ENCODE measurements around the gene CIP2A. TPM values are rescaled to one million over a fixed set of nuclear protein-coding genes. Genes with fewer than 3 reads are reported as not detected.
A peak's percentile ranks its signal among the peaks of the same experiment; 100 is the strongest.

The CIP2A gene
- total and polyA plus RNA-seq, 2 of the 8 experiments (the other 6 are each of a cell fraction or from before 2014, with no cell fraction given) = 11.9 to 38.0 TPM

DNA sequence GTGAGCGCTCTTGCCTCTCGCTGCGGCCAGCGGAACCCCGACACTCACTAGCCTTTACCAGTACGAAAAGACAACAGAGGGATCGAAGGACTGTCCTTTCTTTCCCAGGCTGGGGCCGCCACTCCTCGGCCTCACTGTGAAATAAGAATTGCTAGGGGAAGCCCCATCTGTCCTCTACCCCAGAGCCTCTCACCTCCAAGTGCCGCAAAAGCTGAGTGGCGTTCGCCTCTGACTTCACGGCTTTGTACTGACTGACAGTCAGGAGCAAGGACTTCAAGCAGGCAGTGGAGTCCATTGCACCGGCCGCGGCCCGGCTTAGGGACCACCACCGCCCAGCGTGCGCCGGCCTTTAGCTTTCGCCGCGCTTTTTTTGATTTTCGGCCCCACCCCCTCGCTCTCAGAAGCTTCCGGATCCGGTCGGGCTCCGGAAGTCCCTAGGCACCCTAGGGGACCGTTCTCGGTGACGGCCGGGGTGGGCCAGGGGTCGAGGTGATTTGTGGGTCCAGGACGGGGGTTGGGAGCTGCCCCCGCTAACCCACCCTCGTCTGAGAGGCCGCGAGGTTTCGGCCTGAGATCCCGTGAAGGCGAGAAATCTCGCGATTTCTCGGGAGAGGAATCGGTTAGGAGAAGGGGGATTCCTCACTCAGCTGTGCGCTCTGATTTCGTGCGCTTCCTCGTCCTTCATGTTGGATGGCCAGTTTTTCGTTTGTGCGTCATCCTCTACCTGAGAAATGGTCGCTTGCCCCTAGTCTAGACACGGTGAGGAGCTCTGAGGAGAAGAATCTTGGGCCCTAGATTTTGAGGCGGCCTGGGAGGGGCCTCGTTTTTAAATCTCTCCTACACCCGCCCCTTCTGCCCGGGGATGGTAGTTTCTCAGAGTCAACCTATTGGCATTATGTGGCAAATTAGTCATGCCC lies at the start of gene CIP2A, which contains the start of gene DZIP3 (continued):
- TF ChIP-seq EGR1 (IDR thresholded peaks at IDR 0.05; ENCODE audit: borderline replicate concordance, low read depth, low read length) = no peak
- TF ChIP-seq RFX5 (IDR thresholded peaks at IDR 0.05; ENCODE audit: borderline replicate concordance, low read depth, low read length) = no peak
- TF ChIP-seq SAP30 (IDR thresholded peaks at IDR 0.05; ENCODE audit: insufficient read depth, insufficient replicate concordance, low read length) = peak; percentile 84
- no peak for TF ChIP-seq SIRT6 (IDR thresholded peaks at IDR 0.05; ENCODE audit: low read length)
- no peak for TF ChIP-seq RAD21 (IDR thresholded peaks at IDR 0.05 in 1 of 2, conservative IDR thresholded peaks at IDR 0.05 in 1 of 2; ENCODE audit: low read depth in 2 of 2, low read length in 2 of 2)
- TF ChIP-seq MAFK (IDR thresholded peaks at IDR 0.05; ENCODE audit: low read depth, low read length) = no peak
- TF ChIP-seq JUND (IDR thresholded peaks at IDR 0.05; ENCODE audit: low read length) = no peak
- no peak for TF ChIP-seq EZH2 (IDR thresholded peaks at IDR 0.05; ENCODE audit: low read depth, low read length, severe bottlenecking)
- no peak for TF ChIP-seq CHD1 (IDR thresholded peaks at IDR 0.05; ENCODE audit: low read depth, low read length)
- TF ChIP-seq, protein P1, sequence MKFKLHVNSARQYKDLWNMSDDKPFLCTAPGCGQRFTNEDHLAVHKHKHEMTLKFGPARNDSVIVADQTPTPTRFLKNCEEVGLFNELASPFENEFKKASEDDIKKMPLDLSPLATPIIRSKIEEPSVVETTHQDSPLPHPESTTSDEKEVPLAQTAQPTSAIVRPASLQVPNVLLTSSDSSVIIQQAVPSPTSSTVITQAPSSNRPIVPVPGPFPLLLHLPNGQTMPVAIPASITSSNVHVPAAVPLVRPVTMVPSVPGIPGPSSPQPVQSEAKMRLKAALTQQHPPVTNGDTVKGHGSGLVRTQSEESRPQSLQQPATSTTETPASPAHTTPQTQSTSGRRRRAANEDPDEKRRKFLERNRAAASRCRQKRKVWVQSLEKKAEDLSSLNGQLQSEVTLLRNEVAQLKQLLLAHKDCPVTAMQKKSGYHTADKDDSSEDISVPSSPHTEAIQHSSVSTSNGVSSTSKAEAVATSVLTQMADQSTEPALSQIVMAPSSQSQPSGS (IDR thresholded peaks at IDR 0.05; ENCODE audit: low read length) = peak; percentile 95
- no peak for TF ChIP-seq SUZ12 (IDR thresholded peaks at IDR 0.05; ENCODE audit: low read length)
- TF ChIP-seq, protein P2, sequence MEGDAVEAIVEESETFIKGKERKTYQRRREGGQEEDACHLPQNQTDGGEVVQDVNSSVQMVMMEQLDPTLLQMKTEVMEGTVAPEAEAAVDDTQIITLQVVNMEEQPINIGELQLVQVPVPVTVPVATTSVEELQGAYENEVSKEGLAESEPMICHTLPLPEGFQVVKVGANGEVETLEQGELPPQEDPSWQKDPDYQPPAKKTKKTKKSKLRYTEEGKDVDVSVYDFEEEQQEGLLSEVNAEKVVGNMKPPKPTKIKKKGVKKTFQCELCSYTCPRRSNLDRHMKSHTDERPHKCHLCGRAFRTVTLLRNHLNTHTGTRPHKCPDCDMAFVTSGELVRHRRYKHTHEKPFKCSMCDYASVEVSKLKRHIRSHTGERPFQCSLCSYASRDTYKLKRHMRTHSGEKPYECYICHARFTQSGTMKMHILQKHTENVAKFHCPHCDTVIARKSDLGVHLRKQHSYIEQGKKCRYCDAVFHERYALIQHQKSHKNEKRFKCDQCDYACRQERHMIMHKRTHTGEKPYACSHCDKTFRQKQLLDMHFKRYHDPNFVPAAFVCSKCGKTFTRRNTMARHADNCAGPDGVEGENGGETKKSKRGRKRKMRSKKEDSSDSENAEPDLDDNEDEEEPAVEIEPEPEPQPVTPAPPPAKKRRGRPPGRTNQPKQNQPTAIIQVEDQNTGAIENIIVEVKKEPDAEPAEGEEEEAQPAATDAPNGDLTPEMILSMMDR (IDR thresholded peaks at IDR 0.05; ENCODE audit: control extremely low read depth in 1 of 3, insufficient read depth in 1 of 3, low read depth in 1 of 3, low read length in 3 of 3) = no peak
- TF ChIP-seq KDM4A (IDR thresholded peaks at IDR 0.05; ENCODE audit: low read depth, low read length, severe bottlenecking) = peak; percentile 27
- peak; percentile 90 for TF ChIP-seq PHF8 (conservative IDR thresholded peaks at IDR 0.05; ENCODE audit: low read depth, low read length)
